OCI-M1 (cell line): ENCODE measurements around the gene ARHGAP10.
"Not testable (repeated sequence)": the region's sequence is repeated elsewhere in the genome, so short reads cannot be mapped to it uniquely, and the experiment has no call there.

ENCODE experiments used
- DNase-seq: peaks from one replicate; lab custom pipeline; 2025; lab: John Stamatoyannopoulos, UW

ARHGAP10 gene

DNA sequence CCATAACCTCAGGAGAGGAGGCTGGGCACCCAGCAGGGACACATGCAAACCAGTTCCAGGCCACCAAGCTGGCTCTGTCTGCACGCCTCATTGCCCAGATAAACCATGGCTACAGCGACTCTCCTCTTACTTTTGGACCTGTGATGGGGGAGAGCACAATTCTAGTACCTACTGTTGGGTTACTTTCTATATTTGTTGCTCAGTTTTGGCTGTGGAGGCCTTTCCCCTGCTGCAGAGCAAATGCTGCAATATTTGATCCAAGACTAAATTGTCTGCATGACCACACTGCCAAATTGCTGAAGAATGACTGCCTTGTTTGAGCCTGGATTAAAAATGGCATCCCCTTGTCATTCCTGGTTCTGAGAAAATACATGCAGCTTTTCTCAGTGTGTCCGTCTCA, 253.5 kb downstream of the ARHGAP10 start:
- DNase-seq, result no peak

- DNase-seq, result peak; percentile 55
Measured at GRCh38 chr4:147987252-147987651, 255.4 kb downstream of the ARHGAP10 start.

DNA sequence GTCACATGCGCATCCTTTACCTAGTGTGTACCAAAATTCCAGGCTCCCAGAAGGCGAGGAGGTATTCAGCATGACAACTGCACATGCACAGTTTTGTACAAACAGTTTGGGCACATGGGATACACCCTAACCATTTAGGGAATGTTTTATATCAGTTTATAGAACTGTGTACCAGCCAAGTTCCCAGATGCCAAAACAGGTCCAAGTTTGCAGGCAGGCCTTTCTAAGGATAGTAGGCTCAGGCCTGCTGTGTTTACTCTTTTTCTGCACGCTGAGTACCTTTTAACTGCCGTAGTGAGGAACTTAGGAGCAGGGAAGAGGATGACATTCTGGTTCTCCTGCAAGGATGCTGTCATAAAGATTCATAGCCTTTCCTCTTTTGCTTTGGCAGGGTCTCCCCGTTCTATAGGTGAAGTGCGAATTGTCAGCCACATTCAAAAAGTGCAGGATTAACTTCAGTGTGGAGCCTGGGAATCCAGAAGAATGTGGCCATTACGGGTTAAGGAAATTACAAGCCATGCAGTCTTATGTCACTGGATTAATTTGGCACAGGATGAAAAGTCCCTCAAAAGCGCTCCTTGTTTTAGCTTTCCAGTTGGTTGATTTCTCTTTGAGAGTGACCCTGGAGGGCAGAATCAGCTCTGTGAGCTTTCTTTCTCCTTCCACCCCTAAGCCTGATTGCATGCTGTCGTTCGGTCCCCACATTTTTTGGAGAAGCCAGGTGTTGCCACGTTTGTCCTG, 259.8 kb downstream of the ARHGAP10 start:
- no peak for DNase-seq

- DNase-seq, result no peak
Measured at GRCh38 chr4:147994076-147994475, 262.2 kb downstream of the ARHGAP10 start.

DNA sequence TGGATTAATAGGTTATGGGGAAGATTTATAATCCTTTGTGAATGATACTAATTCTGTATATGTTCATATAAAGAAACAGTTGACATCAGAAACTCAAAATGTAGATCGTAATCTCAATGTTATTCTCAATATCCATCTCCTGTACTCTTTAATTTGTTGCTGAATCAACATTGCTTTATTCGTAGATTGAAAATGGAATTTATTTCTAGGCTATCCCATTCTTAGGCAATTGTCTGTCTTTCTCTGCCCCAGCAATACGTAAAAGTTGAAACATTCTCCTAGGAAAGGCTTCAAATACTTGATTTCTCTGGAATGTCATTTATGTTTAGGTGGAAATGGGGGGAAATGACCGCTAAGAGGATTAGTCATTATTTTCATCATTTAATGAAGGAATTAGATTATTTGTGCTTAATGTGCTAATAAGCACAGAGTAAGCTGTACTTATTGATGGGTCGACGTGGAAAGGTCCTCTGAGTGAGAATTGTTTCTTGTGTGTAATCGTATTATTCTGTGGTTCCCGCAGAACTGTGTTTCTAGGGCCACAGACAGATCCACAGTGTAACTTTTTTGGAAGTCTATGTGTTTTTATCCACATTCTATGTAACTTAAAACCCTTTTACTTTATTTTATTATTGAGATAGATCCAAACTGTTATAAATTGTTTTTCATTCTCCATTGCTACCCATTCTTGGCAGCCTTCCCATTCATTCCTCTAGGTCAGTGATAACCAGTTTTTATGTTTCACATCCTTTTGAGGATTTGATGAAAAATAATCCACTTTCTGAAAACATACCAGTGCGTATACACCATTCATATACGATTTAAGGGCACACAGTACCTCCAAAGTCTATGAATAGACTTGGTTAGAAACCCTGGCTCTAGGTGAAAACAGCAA, 262.9 kb downstream of the ARHGAP10 start:
- DNase-seq, result no peak

- DNase-seq, result no peak
Measured at GRCh38 chr4:147996859-147997258, 265.0 kb downstream of the ARHGAP10 start.

GRCh38 chr4:148000038-148000437, 268.1 kb downstream of the ARHGAP10 start:
- DNase-seq, result not testable (repeated sequence)

DNA sequence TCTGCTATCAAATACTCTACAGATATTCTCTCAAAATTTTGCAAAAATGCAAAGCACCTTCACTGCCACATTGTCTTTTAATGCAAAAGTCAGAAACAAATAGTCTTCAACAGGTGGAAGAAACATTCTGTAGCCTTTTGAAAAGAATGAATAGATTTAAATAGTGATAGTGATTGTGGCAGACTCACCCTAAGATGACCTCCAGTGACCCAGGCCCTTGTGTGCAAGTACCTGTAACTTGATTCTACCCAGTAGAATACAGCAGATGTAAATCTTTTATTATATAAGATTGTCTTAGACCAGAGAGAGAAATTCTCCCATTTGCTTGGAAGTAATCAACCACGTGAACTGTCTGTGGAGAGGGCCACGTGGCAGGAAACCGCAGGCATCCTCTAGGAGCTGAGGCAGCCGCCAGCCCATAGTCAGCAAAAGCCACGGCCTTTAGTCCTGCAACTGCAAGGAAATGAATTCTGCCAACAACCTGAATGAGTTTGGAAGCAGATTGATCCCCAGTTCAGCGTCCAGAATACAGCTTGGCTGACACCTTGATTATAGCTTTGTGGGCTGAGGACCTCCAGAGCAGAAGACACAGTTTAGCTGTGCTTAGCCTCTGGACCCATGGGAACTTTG, 272.5 kb downstream of the ARHGAP10 start:
- DNase-seq, result peak; percentile 26

DNA sequence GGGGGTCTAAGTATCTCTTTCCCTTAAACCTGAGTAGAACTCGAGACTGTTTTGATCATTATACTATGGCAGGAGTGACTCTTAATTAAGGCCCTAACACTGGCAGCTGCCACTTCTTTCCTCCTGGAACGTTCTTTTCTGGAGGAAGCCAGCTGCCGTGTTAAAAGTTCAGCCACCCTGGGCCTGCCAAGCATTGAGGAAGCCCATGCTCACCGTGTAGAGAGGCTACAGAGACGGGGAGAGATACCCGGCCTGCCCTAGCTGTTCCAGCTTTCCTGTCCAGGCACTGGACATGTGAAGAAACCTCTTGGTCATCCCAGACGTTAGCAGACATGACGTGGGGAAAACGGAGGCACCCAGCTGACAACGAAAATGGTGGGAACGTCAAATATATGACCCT, 274.1 kb downstream of the ARHGAP10 start:
- DNase-seq, result no peak

GRCh38 chr4:148007314-148007760, 275.4 kb downstream of the ARHGAP10 start:
- DNase-seq, result peak; percentile 36

DNA sequence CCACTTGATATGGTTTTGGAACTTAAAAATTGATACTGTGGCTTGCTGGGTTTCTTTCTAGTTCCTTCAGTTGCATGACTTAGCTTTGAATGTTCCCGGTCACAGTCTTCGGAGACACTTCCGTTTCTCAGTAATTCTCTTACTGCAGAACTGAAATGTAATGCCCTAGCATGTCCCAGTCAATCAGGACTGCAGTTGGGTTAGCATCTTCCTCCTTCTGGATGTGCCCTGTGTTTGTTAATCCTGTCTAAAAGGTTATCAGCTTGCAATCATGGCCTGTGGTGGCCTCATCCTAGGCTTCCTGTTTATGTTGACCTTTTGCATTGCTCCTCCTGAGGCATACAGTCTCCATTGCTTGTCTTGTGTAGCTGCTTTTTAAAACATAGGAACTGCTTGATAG, 275.9 kb downstream of the ARHGAP10 start:
- DNase-seq, result peak; percentile 36

GRCh38 chr4:148015058-148015457, 283.2 kb downstream of the ARHGAP10 start:
- DNase-seq, result peak; percentile 20

GRCh38 chr4:148015468-148015867, 283.6 kb downstream of the ARHGAP10 start:
- no peak for DNase-seq

DNA sequence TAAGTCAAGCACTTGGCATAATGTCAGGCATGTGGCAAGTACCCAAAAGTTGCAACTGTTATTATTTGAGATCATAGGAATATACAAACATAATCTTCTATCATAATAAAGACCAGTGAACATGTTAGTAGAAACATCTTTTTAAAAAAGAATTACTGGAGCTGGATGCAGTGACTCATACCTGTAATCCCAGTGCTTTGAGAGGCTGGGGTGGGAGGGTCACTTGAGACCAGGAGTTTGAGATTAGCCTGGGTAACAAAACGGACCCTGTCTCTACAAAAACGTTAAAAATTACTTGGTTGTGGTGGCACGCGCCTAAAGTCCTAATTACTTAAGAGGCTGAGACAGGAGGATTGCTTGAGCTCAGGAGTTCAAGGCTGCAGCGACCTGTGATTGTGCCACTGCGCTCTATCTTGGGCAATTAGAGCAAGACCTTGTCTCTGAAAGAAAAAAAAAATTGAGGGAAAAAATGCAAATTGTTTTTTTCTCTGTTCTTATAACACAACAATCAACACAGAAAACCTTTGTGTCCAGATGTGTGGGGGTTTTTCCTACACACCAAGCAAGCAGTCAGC, 284.3 kb downstream of the ARHGAP10 start:
- no peak for DNase-seq

GRCh38 chr4:148017801-148018200, 285.9 kb downstream of the ARHGAP10 start:
- no peak for DNase-seq

DNA sequence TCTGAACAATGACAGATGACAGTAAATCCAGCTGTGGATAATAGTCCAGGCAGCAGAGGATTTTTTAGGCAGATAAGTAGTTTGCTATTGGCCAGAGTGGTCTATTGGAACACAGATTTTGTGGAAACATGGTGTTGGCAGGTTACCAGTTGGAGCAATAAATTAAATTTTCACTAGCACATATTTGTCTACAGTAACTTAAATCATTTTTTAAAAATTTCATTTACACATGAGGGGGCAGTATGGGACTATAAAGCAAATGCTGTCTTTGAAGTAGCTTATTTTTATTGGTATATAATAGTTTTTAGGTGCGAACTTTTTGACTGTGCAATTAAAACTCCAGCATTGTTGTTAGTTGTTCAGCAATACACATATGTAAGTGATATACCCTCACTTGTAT, 289.8 kb downstream of the ARHGAP10 start:
- peak; percentile 66 for DNase-seq

GRCh38 chr4:148022975-148023374, 291.1 kb downstream of the ARHGAP10 start:
- no peak for DNase-seq

DNA sequence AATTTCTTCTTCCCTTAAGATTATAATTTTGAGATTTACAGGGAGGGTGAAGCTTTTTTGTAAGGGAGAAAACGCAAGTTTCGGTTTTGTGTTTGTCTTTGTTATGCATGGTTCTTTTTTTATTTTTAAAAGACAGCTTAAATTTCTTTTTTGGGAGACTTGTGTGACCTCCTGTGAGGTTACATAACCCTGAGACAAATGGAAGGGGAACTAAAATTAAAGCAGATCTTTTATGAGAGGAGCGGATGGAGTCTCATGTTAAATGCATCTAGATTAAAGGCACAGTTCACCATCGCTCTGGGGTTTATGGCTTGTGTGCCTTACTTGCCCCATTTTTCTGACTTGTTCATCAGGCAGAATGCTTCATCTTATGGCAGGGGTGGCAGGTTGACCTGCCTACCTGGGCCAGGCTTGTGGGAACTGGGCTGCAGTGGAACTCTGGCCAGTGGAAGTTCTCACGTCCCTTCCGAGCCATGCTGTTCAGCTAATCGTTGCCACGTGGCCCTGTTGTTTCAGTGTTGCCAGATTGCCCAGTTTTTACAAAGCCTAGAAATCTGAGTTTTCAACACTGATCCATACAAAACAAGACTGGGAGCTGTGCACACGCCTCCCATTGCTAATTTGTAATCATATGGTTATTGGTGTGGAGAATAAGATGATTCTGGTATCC, 291.8 kb downstream of the ARHGAP10 start:
- DNase-seq, result no peak

- peak; percentile 28 for DNase-seq
Measured at GRCh38 chr4:148025981-148026380, 294.1 kb downstream of the ARHGAP10 start.

DNA sequence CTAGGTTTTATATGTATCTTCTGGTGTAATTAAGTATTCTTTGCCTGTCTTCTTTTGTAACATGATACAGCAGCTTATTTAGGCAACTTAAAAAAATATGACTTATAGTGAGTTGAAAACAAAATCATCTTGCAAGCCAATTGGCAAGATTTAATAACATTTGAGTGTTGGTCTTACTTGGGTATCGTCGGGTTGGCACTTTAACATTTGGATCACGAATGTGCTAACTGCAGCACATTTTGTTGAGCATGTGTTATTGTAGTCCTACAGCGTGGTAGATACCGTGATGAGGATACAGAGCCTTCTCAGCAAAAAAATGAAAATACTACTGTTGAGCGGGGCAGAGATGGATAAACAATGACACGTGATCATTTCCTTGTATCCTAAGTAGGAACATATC, 295.3 kb downstream of the ARHGAP10 start:
- no peak for DNase-seq

DNA sequence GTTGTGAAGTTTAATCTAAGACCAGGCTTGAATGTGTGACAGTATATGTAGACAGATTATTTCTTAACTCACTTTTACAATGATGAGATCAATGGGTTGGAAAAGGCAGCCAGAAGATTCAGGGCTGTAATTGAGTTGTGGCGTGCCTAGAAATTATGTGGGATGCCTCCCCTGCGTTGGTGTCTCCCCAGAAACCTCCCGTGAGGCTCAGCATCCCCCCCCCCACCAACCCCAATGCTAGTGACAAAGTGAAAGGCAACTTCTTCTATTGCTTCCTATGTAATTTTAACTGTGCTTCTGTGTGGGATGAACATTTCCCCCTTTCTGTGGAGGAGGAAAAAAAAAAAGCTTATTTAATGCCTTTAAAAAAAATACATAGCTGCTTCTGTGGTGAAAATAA, 297.9 kb downstream of the ARHGAP10 start:
- DNase-seq, result peak; percentile 53
